Activated CD4-positive, alpha-beta T cell treated with anti-CD3 and anti-CD28 coated beads, Interleukin-2, amount 50 U/mL, for 16 hours (primary cell): ENCODE data around the gene ACP4.
A peak's percentile ranks its signal among the peaks of the same experiment; 100 is the strongest.
"Not testable (repeated sequence)": the region's sequence is repeated elsewhere in the genome, so short reads cannot be mapped to it uniquely, and the experiment has no call there.

Source experiments
- DNase-seq: peaks from one replicate; pipeline ENCODE4 v3.0.0-alpha.2; 2020

Gene ACP4

GRCh38 chr19:50797781-50798658 is 7.8 kb downstream of the ACP4 start:
- no peak for DNase-seq

- no peak for DNase-seq
Observed at GRCh38 chr19:50798659-50799546, 8.7 kb downstream of the ACP4 start.

- no peak for DNase-seq
Observed at GRCh38 chr19:50799547-50799851, 9.3 kb downstream of the ACP4 start.

GRCh38 chr19:50801107-50801506 is 10.9 kb downstream of the ACP4 start:
- DNase-seq: no peak

- DNase-seq: peak; percentile 29
Observed at GRCh38 chr19:50803633-50804419, 13.6 kb downstream of the ACP4 start.

- DNase-seq: peak; percentile 99
Observed at GRCh38 chr19:50804420-50805272, 14.4 kb downstream of the ACP4 start.

- no peak for DNase-seq
Observed at GRCh38 chr19:50808856-50809255, 18.6 kb downstream of the ACP4 start.

GRCh38 chr19:50811622-50812238 is 21.5 kb downstream of the ACP4 start:
- DNase-seq: not testable (repeated sequence)

GRCh38 chr19:50812474-50812873 is 22.3 kb downstream of the ACP4 start:
- DNase-seq: no peak

- DNase-seq: no peak
Observed at GRCh38 chr19:50814883-50815282, 24.7 kb downstream of the ACP4 start.

- no peak for DNase-seq
Observed at GRCh38 chr19:50815439-50815838, 25.2 kb downstream of the ACP4 start.

GRCh38 chr19:50817941-50818858 is 28.0 kb downstream of the ACP4 start:
- DNase-seq: peak; percentile 69

- DNase-seq: no peak
Observed at GRCh38 chr19:50818859-50819472, 28.8 kb downstream of the ACP4 start.

- DNase-seq: no peak
Observed at GRCh38 chr19:50819636-50820035, 29.4 kb downstream of the ACP4 start.

- no peak for DNase-seq
Observed at GRCh38 chr19:50820086-50820485, 29.9 kb downstream of the ACP4 start.

GRCh38 chr19:50820549-50821247 is 30.5 kb downstream of the ACP4 start:
- no peak for DNase-seq

GRCh38 chr19:50821248-50821612 is 31.0 kb downstream of the ACP4 start:
- no peak for DNase-seq

- no peak for DNase-seq
Observed at GRCh38 chr19:50821622-50822021, 31.4 kb downstream of the ACP4 start.

GRCh38 chr19:50822661-50823208 is 32.5 kb downstream of the ACP4 start:
- no peak for DNase-seq
